Activated CD8-positive, alpha-beta memory T cell treated with anti-CD3 and anti-CD28 coated beads, Interleukin-2, amount 50 U/mL, for 4 hours (primary cell): Measurements from ENCODE around the gene BMAL2.

Experiments used
- DNase-seq: peaks from one replicate; pipeline ENCODE4 v3.0.0-alpha.2; 2020

Gene BMAL2

GRCh38 chr12:27361372-27361771, 28.7 kb downstream of the BMAL2 start:
- no peak for DNase-seq

- no peak for DNase-seq
Measured at GRCh38 chr12:27366621-27367020, 34.0 kb downstream of the BMAL2 start.

GRCh38 chr12:27367078-27367477, 34.4 kb downstream of the BMAL2 start:
- no peak for DNase-seq

GRCh38 chr12:27382171-27382795, 49.6 kb downstream of the BMAL2 start:
- DNase-seq: no peak
